G401.6 (cell line): ENCODE results near the gene OR10G3.
"Not testable (repeated sequence)": the region's sequence is repeated elsewhere in the genome, so short reads cannot be mapped to it uniquely, and the experiment has no call there.

Source experiments
- FAIRE-seq: peaks from 2 replicates; lab custom pipeline; 2012; peaks lifted over from hg19 to GRCh38; lab: Jason Lieb, UNC

OR10G3 gene

GRCh38 chr14:21579976-21580375 is at the start of gene OR10G3:
OR10G3 (minus strand) TSS chr14:21580076; CDS start chr14:21570744, 9,332 bp downstream.
- FAIRE-seq: no peak

GRCh38 chr14:21626491-21627230 is 46.8 kb upstream of the OR10G3 start:
- FAIRE-seq: no peak

GRCh38 chr14:21617614-21618013 is 37.7 kb upstream of the OR10G3 start:
- FAIRE-seq: no peak

- FAIRE-seq: no peak
Measured at GRCh38 chr14:21614240-21614639, 34.4 kb upstream of the OR10G3 start.

GRCh38 chr14:21612324-21612723 is 32.4 kb upstream of the OR10G3 start:
- FAIRE-seq: no peak

- FAIRE-seq: not testable (repeated sequence)
Measured at GRCh38 chr14:21602181-21602580, 22.3 kb upstream of the OR10G3 start.

GRCh38 chr14:21589317-21589716 is 9.4 kb upstream of the OR10G3 start:
- no peak for FAIRE-seq

GRCh38 chr14:21575661-21576060 is 4.2 kb downstream of the OR10G3 start:
- FAIRE-seq: no peak

GRCh38 chr14:21572604-21573003 is 7.3 kb downstream of the OR10G3 start:
- FAIRE-seq: no peak

GRCh38 chr14:21558703-21559170 is 21.1 kb downstream of the OR10G3 start:
- FAIRE-seq: no peak

GRCh38 chr14:21557084-21557901 is 22.6 kb downstream of the OR10G3 start:
- FAIRE-seq: peak; percentile 93

GRCh38 chr14:21556378-21557083 is 23.3 kb downstream of the OR10G3 start:
- FAIRE-seq: no peak

- FAIRE-seq: no peak
Measured at GRCh38 chr14:21553266-21553665, 26.6 kb downstream of the OR10G3 start.

GRCh38 chr14:21544588-21544987 is 35.3 kb downstream of the OR10G3 start:
- FAIRE-seq: not testable (repeated sequence)

- FAIRE-seq: no peak
Measured at GRCh38 chr14:21543963-21544362, 35.9 kb downstream of the OR10G3 start.

GRCh38 chr14:21543521-21543960 is 36.3 kb downstream of the OR10G3 start:
- no peak for FAIRE-seq

GRCh38 chr14:21541413-21542074 is 38.3 kb downstream of the OR10G3 start:
- FAIRE-seq: no peak

- no peak for FAIRE-seq
Measured at GRCh38 chr14:21539189-21539940, 40.5 kb downstream of the OR10G3 start.

- FAIRE-seq: peak; percentile 56
Measured at GRCh38 chr14:21537090-21537424, 42.8 kb downstream of the OR10G3 start.

GRCh38 chr14:21536418-21537089 is 43.3 kb downstream of the OR10G3 start:
- FAIRE-seq: no peak
